ENCODE results near the gene SCCPDH.

- TF ChIP-seq CTCF (IDR thresholded peaks at IDR 0.05; ENCODE audit: low read depth, low read length), result no peak
- no peak for TF ChIP-seq POLR2A (IDR thresholded peaks at IDR 0.05; ENCODE audit: extremely low read depth, insufficient read length)
- TF ChIP-seq MYC (IDR thresholded peaks at IDR 0.05; ENCODE audit: low read depth, low read length), result no peak
Observed at GRCh38 chr1:246727594-246727993, 3.4 kb downstream of the SCCPDH start.
